Uterine smooth muscle cell (primary cell): ENCODE results near the gene KPRP. TPM values are rescaled to one million over a fixed set of nuclear protein-coding genes. Genes with fewer than 3 reads are reported as not detected.

ENCODE experiments used
- total RNA-seq: library from RNA; depleted of rRNA; stranded (reverse); fragments of >200 nt; gene quantifications from 2 replicates; pipeline ENCODE4 v1.2.3, GENCODE V29; 2014

The KPRP gene
- not detected in 2 replicates for total RNA-seq

GRCh38 chr1:152757747-152758146 is at the start of gene KPRP:
Gene KPRP (plus strand): TSS chr1:152758025. CDS start chr1:152759589, 1,564 bp downstream.

GRCh38 chr1:152774875-152775274 is 17.1 kb downstream of the KPRP start, which contains the start of gene LCE1F:
Gene LCE1F (plus strand): TSS chr1:152775140. CDS start chr1:152776372, 1,232 bp downstream.

GRCh38 chr1:152786077-152786476 is 28.3 kb downstream of the KPRP start, which contains the start of gene LCE1E:
Gene LCE1E (plus strand): TSS chr1:152786257. CDS start chr1:152787300, 1,043 bp downstream.

GRCh38 chr1:152796421-152796820 is 38.6 kb downstream of the KPRP start, which contains the start of gene LCE1D:
Gene LCE1D (plus strand): TSS chr1:152796721. CDS start chr1:152797795, 1,074 bp downstream.

GRCh38 chr1:152806576-152806975 is 48.8 kb downstream of the KPRP start, which contains the start of gene LCE1C:
Gene LCE1C (minus strand): TSS chr1:152806651. CDS start chr1:152805478, 1,173 bp downstream.

Other genes with a start within 250 kb of the KPRP start
- gene LCE5A, start 247.2 kb upstream of the KPRP start, total RNA-seq, result not detected in 2 replicates
- gene CRCT1, start 243.5 kb upstream of the KPRP start, total RNA-seq, result not detected in 2 replicates
- gene LCE3E, start 191.2 kb upstream of the KPRP start, total RNA-seq, result not detected in 2 replicates
- not detected in 2 replicates for gene LCE3D, start 177.5 kb upstream of the KPRP start, total RNA-seq
- not detected in 2 replicates for gene LCE3C, start 157.8 kb upstream of the KPRP start, total RNA-seq
- not detected in 2 replicates for gene LCE3B, start 144.2 kb upstream of the KPRP start, total RNA-seq
- gene LCE3A, start 134.9 kb upstream of the KPRP start, total RNA-seq, result not detected in 2 replicates
- gene LCE2D, start 94.6 kb upstream of the KPRP start, total RNA-seq, result not detected in 2 replicates
- not detected in 2 replicates for gene LCE2C, start 82.7 kb upstream of the KPRP start, total RNA-seq
- gene LCE2B, start 71.9 kb upstream of the KPRP start, total RNA-seq, result not detected in 2 replicates
- 0.25 and 2.2 TPM in 2 replicates for gene LCE2A, start 59.7 kb upstream of the KPRP start, total RNA-seq
- gene LCE4A, start 49.9 kb upstream of the KPRP start, total RNA-seq, result not detected in 2 replicates
- gene LCE1F, start 17.1 kb downstream of the KPRP start, total RNA-seq, result 0.62 TPM in 1 of 2 replicates, not detected in the other
- gene LCE1E, start 28.2 kb downstream of the KPRP start, total RNA-seq, result not detected in 2 replicates
- not detected in 2 replicates for gene LCE1D, start 38.7 kb downstream of the KPRP start, total RNA-seq
- gene LCE1C, start 48.6 kb downstream of the KPRP start, total RNA-seq, result not detected in 2 replicates
- gene LCE1B, start 53.9 kb downstream of the KPRP start, total RNA-seq, result not detected in 2 replicates
- not detected in 2 replicates for gene LCE1A, start 69.4 kb downstream of the KPRP start, total RNA-seq
- not detected in 2 replicates for gene LCE6A, start 84.8 kb downstream of the KPRP start, total RNA-seq
- gene LCE7A, start 102.0 kb downstream of the KPRP start, total RNA-seq, result not detected in 2 replicates
- gene SMCP, start 120.3 kb downstream of the KPRP start, total RNA-seq, result 0.11 TPM in 1 of 2 replicates, not detected in the other
- gene IVL, start 150.5 kb downstream of the KPRP start, total RNA-seq, result 0.37 and 1.7 TPM in 2 replicates
- gene SPRR5, start 189.2 kb downstream of the KPRP start, total RNA-seq, result not detected in 2 replicates
- gene SPRR4, start 212.6 kb downstream of the KPRP start, total RNA-seq, result not detected in 2 replicates
- gene SPRR1A, start 226.1 kb downstream of the KPRP start, total RNA-seq, result not detected in 2 replicates
- gene SPRR3, start 243.7 kb downstream of the KPRP start, total RNA-seq, result not detected in 2 replicates